ENCODE data around the gene FCHSD2.

The FCHSD2 gene

GRCh38 chr11:73172992-73173656 lies 31.0 kb upstream of the FCHSD2 start:
- no peak for DNase-seq (ENCODE audit: low read depth in 3 of 3, low spot score in 1 of 3)

GRCh38 chr11:73171436-73172161 lies 29.5 kb upstream of the FCHSD2 start:
- DNase-seq (ENCODE audit: low read depth in 3 of 3, low spot score in 1 of 3), result no peak

GRCh38 chr11:73170140-73170539 lies 28.0 kb upstream of the FCHSD2 start:
- DNase-seq (ENCODE audit: low read depth in 3 of 3, low spot score in 1 of 3), result no peak

- no peak for DNase-seq (ENCODE audit: low read depth in 3 of 3, low spot score in 1 of 3)
Measured at GRCh38 chr11:73168925-73169579, 26.9 kb upstream of the FCHSD2 start.

GRCh38 chr11:73167363-73167954 lies 25.3 kb upstream of the FCHSD2 start:
- no peak for DNase-seq (ENCODE audit: low read depth in 3 of 3, low spot score in 1 of 3)

- DNase-seq (ENCODE audit: low read depth in 3 of 3, low spot score in 1 of 3), result no peak
Measured at GRCh38 chr11:73164803-73165540, 22.9 kb upstream of the FCHSD2 start.

- DNase-seq (ENCODE audit: low read depth in 3 of 3, low spot score in 1 of 3), result no peak
Measured at GRCh38 chr11:73163638-73164174, 21.6 kb upstream of the FCHSD2 start.

- DNase-seq (ENCODE audit: low read depth in 3 of 3, low spot score in 1 of 3), result no peak
Measured at GRCh38 chr11:73162196-73162740, 20.1 kb upstream of the FCHSD2 start.

- no peak for DNase-seq (ENCODE audit: low read depth in 3 of 3, low spot score in 1 of 3)
Measured at GRCh38 chr11:73160005-73160760, 18.1 kb upstream of the FCHSD2 start.

GRCh38 chr11:73159297-73159696 lies 17.2 kb upstream of the FCHSD2 start:
- DNase-seq (ENCODE audit: low read depth in 3 of 3, low spot score in 1 of 3), result no peak

GRCh38 chr11:73158356-73159051 lies 16.4 kb upstream of the FCHSD2 start:
- no peak for DNase-seq (ENCODE audit: low read depth in 3 of 3, low spot score in 1 of 3)

- DNase-seq (ENCODE audit: low read depth in 3 of 3, low spot score in 1 of 3), result no peak
Measured at GRCh38 chr11:73157101-73158010, 15.2 kb upstream of the FCHSD2 start.

- DNase-seq (ENCODE audit: low read depth in 3 of 3, low spot score in 1 of 3), result no peak
Measured at GRCh38 chr11:73156686-73157085, 14.6 kb upstream of the FCHSD2 start.

- DNase-seq (ENCODE audit: low read depth in 3 of 3, low spot score in 1 of 3), result no peak
Measured at GRCh38 chr11:73156114-73156513, 14.0 kb upstream of the FCHSD2 start.

GRCh38 chr11:73155102-73155501 lies 13.0 kb upstream of the FCHSD2 start:
- no peak for DNase-seq (ENCODE audit: low read depth in 3 of 3, low spot score in 1 of 3)

- DNase-seq (ENCODE audit: low read depth in 3 of 3, low spot score in 1 of 3), result no peak
Measured at GRCh38 chr11:73154178-73154577, 12.1 kb upstream of the FCHSD2 start.

- peak in 1 of 3 donors; percentile 12 for DNase-seq (ENCODE audit: low read depth in 3 of 3, low spot score in 1 of 3)
Measured at GRCh38 chr11:73152861-73153483, 10.9 kb upstream of the FCHSD2 start.

All from stimulated activated CD4-positive, alpha-beta T cell treated with anti-CD3 and anti-CD28 coated beads, TNF-alpha, amount 100 ng/mL, for 1 hour (primary cell).